Keratinocyte (primary cell): ENCODE measurements around the gene PLEKHA1. TPM values are rescaled to one million over a fixed set of nuclear protein-coding genes. Genes with fewer than 3 reads are reported as not detected.

Source experiments
- DNase-seq: peaks from one replicate; pipeline ENCODE4 v3.0.0-alpha.2; 2011; ENCODE audit warnings: low read depth, missing footprints, low spot score
- FAIRE-seq: peaks from 2 replicates; lab custom pipeline; 2011; peaks lifted over from hg19 to GRCh38; lab: Jason Lieb, UNC
- H2AFZ ChIP-seq: 2 replicates; pipeline ENCODE4 v1.6.0; 2012; ENCODE audit warnings: low read length, control low read depth, inconsistent platforms; ENCODE audit not compliant: control insufficient read depth
- H3K27ac ChIP-seq: 2 replicates; pipeline ENCODE4 v1.5.1; 2011; ENCODE audit warnings: low read length; ENCODE audit not compliant: control insufficient read depth, insufficient read depth
- H3K27me3 ChIP-seq: 3 replicates; pipeline ENCODE4 v1.6.0; 2011; ENCODE audit warnings: low read length; ENCODE audit not compliant: control insufficient read depth, insufficient read depth; ENCODE audit errors: extremely low read depth
- H3K36me3 ChIP-seq, 2 experiments: 2 replicates in 1 of 2; 3 replicates in 1 of 2; pipeline ENCODE4 v1.5.1; 2011; ENCODE audit warnings: low read length in 2 of 2, mild to moderate bottlenecking in 1 of 2; ENCODE audit not compliant: control insufficient read depth in 2 of 2, insufficient read depth in 2 of 2; ENCODE audit errors: extremely low read depth in 1 of 2
- H3K4me1 ChIP-seq: 3 replicates; pipeline ENCODE4 v1.5.1; 2011; ENCODE audit warnings: low read length; ENCODE audit not compliant: control insufficient read depth, insufficient read depth; ENCODE audit errors: extremely low read depth
- H3K4me2 ChIP-seq: 3 replicates; pipeline ENCODE4 v1.6.0; 2011; ENCODE audit warnings: low read depth, low read length; ENCODE audit not compliant: control insufficient read depth, insufficient read depth; ENCODE audit errors: extremely low read depth
- H3K4me3 ChIP-seq, 3 experiments: fragments of 200-600 bp in 1 of 3; sonication (generic) in 1 of 3; 2 replicates in 2 of 3; 3 replicates in 1 of 3; pipeline ENCODE4 v1.5.1; 2011 to 2016; ENCODE audit warnings: low read length in 3 of 3, mild to moderate bottlenecking in 3 of 3, control low read depth in 2 of 3, inconsistent platforms in 1 of 3, low read depth in 1 of 3, mixed read lengths in 1 of 3, mixed run types in 1 of 3, moderate library complexity in 1 of 3; ENCODE audit not compliant: control insufficient read depth in 2 of 3, insufficient read depth in 2 of 3; ENCODE audit errors: extremely low read depth in 1 of 3
- H3K79me2 ChIP-seq: 2 replicates; pipeline ENCODE4 v1.6.0; 2012; ENCODE audit warnings: low read length; ENCODE audit not compliant: control insufficient read depth, insufficient read depth
- H3K9ac ChIP-seq: 3 replicates; pipeline ENCODE4 v1.6.0; 2011; ENCODE audit warnings: low read length; ENCODE audit not compliant: control insufficient read depth, insufficient read depth; ENCODE audit errors: extremely low read depth
- H3K9me1 ChIP-seq: 3 replicates; pipeline ENCODE4 v1.6.0; 2011; ENCODE audit warnings: low read length; ENCODE audit not compliant: control insufficient read depth, insufficient read depth; ENCODE audit errors: extremely low read depth
- H3K9me3 ChIP-seq: 2 replicates; pipeline ENCODE4 v1.5.1; 2012; ENCODE audit warnings: low read depth, low read length; ENCODE audit not compliant: control insufficient read depth
- H4K20me1 ChIP-seq: 3 replicates; pipeline ENCODE4 v1.6.0; 2011; ENCODE audit warnings: low read length; ENCODE audit not compliant: control insufficient read depth, insufficient read depth; ENCODE audit errors: extremely low read depth
- CTCF ChIP-seq, 3 experiments: IDR thresholded peaks in 1 of 3; conservative IDR thresholded peaks in 1 of 3; optimal IDR thresholded peaks in 1 of 3; 2 replicates in 2 of 3; 3 replicates in 1 of 3; pipeline versions ENCODE3 to v1.5.1; 2011; ENCODE audit warnings: low read length in 3 of 3, mild to moderate bottlenecking in 3 of 3, moderate library complexity in 2 of 3, control low read depth in 1 of 3, inconsistent platforms in 1 of 3; ENCODE audit not compliant: insufficient read depth in 2 of 3; ENCODE audit errors: extremely low read depth in 1 of 3
- EZH2 ChIP-seq: IDR thresholded peaks from one replicate; pipeline ENCODE4 v1.6.1; 2012; ENCODE audit warnings: inconsistent platforms, mild to moderate bottlenecking, low read length, moderate library complexity
- dilution Hi-C: fragments of 300-500 bp; cut with MboI; formaldehyde crosslinking; loops from one replicate; pipeline ENCODE4 v1.7.0; 2020; ENCODE audit warnings: low sequenced_read_pairs; ENCODE audit not compliant: extremely low pct_ligation_motif_present
- polyA plus RNA-seq, 5 experiments: library from polyadenylated mRNA; depleted of rRNA in 3 of 5; stranded (reverse) in 3 of 5; stranded (forward) in 1 of 5; unstranded in 1 of 5; fragments of >200 nt; gene quantifications; 1 replicate in 1 of 5; 2 replicates in 3 of 5; 3 replicates in 1 of 5; pipeline versions ENCODE4 v1.2.1 to v1.2.3, GENCODE V29; 2011 to 2012; ENCODE audit warnings: missing spikeins in 2 of 5, low read depth in 1 of 5, low replicate concordance in 1 of 5

PLEKHA1 gene
- polyA plus RNA-seq, 1 donor (not counting 4 experiments of a cell fraction or from before 2014, with no cell fraction given), result 66.7 TPM

- H3K4me3 ChIP-seq, result no peak overlapping the region
- no peak for DNase-seq
- TF ChIP-seq EZH2 (no peak), CTCF (optimal IDR thresholded peaks at IDR 0.05 in 1 of 3, IDR thresholded peaks at IDR 0.05 in 1 of 3, conservative IDR thresholded peaks at IDR 0.05 in 1 of 3; ENCODE audit: extremely low read depth in 1 of 3, insufficient read depth in 2 of 3, low read length in 3 of 3) (no peak)
- no peaks in the 10 kb centered on the region for H3K36me3 ChIP-seq
- no peaks in the 10 kb centered on the region for H3K9me3 ChIP-seq
- no peaks in the 10 kb centered on the region for H3K9me1 ChIP-seq
- no peak for FAIRE-seq
- H3K79me2 ChIP-seq, result no peaks in the 10 kb centered on the region
- H3K4me2 ChIP-seq, result no peak overlapping the region
- H3K9ac ChIP-seq, result no peak overlapping the region
- no peaks in the 10 kb centered on the region for H4K20me1 ChIP-seq
- H3K27ac ChIP-seq, result no peak overlapping the region
- dilution Hi-C loops, result no loop called here
- no peak overlapping the region for H2AFZ ChIP-seq
- no peaks in the 10 kb centered on the region for H3K27me3 ChIP-seq
- H3K4me1 ChIP-seq, result peaks cover 3% of the 10 kb centered on the region
Measured at GRCh38 chr10:122450353-122450990, 76.0 kb downstream of the PLEKHA1 start.

GRCh38 chr10:122454071-122454470 lies 79.6 kb downstream of the PLEKHA1 start:
- Histone ChIP-seq H3K4me3 (no peak overlapping the region), H3K9ac (no peak overlapping the region), H3K4me1 (no peaks in the 10 kb centered on the region), H3K4me2 (no peak overlapping the region), H3K36me3 (no peaks in the 10 kb centered on the region), H3K79me2 (no peaks in the 10 kb centered on the region), H3K27me3 (no peaks in the 10 kb centered on the region), H3K9me3 (no peaks in the 10 kb centered on the region), H3K9me1 (no peaks in the 10 kb centered on the region), H2AFZ (no peak overlapping the region), H4K20me1 (no peaks in the 10 kb centered on the region), H3K27ac (no peak overlapping the region)
- TF ChIP-seq CTCF (optimal IDR thresholded peaks at IDR 0.05 in 1 of 3, IDR thresholded peaks at IDR 0.05 in 1 of 3, conservative IDR thresholded peaks at IDR 0.05 in 1 of 3; ENCODE audit: extremely low read depth in 1 of 3, insufficient read depth in 2 of 3, low read length in 3 of 3) (no peak), EZH2 (no peak)
- dilution Hi-C loops, result no loop called here
- no peak for DNase-seq
- FAIRE-seq, result no peak
